Measurements from ENCODE around the gene STYXL1.
"Not testable (repeated sequence)": the region's sequence is repeated elsewhere in the genome, so short reads cannot be mapped to it uniquely, and the experiment has no call there.

STYXL1 gene

GRCh38 chr7:76063114-76063513, 15.3 kb upstream of the STYXL1 start:
- DNase-seq (ENCODE audit: low spot score): no peak
- TF ChIP-seq, protein P1, sequence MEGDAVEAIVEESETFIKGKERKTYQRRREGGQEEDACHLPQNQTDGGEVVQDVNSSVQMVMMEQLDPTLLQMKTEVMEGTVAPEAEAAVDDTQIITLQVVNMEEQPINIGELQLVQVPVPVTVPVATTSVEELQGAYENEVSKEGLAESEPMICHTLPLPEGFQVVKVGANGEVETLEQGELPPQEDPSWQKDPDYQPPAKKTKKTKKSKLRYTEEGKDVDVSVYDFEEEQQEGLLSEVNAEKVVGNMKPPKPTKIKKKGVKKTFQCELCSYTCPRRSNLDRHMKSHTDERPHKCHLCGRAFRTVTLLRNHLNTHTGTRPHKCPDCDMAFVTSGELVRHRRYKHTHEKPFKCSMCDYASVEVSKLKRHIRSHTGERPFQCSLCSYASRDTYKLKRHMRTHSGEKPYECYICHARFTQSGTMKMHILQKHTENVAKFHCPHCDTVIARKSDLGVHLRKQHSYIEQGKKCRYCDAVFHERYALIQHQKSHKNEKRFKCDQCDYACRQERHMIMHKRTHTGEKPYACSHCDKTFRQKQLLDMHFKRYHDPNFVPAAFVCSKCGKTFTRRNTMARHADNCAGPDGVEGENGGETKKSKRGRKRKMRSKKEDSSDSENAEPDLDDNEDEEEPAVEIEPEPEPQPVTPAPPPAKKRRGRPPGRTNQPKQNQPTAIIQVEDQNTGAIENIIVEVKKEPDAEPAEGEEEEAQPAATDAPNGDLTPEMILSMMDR (IDR thresholded peaks at IDR 0.05; ENCODE audit: extremely low read depth, missing control alignments): no peak

DNA sequence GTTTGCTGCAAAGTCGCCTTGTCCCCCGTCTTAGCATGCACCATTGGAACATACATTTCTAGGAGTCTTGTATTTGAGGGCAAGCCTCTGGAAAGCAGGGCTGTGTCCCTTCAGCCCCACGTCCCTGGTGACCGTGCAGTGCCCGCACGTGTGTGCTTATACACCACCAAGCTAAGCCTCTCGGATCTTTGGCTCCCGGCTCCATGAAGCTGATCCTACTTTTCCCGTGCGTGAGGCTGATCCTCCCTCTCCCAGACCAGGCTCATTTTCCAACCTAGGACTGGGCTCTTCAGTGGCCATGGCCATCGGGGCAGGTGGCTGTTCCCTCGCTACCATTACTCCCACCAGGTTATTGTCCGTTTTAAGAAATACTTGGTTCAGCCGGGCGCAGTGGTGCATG, 14.5 kb upstream of the STYXL1 start:
- TF ChIP-seq, protein P1 (IDR thresholded peaks at IDR 0.05; ENCODE audit: extremely low read depth, missing control alignments): no peak

DNA sequence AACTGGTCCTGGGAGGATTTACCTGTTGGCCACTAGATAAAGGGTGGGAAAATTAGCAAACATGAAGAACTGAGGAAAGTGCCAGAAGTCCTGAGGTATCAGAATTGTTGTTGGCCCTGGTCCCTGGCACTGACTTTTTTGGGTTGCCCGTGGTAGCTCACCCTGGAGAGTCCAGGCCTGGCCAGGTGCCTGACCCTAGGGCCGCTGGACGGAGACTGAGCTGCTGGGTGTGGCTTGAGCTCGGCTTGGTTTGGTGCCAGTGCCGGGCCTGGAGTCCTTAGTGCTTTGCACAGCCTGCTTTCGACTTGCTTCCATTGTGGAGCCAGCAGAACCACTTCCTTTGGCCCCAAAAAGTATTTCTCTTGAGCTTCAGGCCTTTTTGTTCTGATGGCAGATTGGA, 13.0 kb upstream of the STYXL1 start:
- TF ChIP-seq, protein P1 (IDR thresholded peaks at IDR 0.05; ENCODE audit: extremely low read depth, missing control alignments): no peak
- DNase-seq (ENCODE audit: low spot score): no peak

More for the DNA sequence above, 14.5 kb upstream of the STYXL1 start:
- no peak for DNase-seq (ENCODE audit: low spot score)

GRCh38 chr7:76058745-76059144, 10.9 kb upstream of the STYXL1 start:
- not testable (repeated sequence) for DNase-seq (ENCODE audit: low spot score)

DNA sequence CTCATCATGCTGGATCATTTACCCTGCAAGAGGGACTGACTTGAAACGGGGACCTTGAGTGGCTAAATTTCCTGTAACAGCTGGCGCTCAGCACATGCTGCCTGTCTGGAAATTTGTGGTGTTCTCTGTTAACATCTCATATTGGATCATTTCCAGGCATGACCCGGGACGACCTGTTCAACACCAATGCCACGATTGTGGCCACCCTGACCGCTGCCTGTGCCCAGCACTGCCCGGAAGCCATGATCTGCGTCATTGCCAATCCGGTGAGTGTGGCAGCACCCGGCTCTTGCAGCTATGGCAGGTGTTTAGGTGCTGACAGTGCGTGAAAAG, 10.0 kb upstream of the STYXL1 start:
- TF ChIP-seq, protein P1 (IDR thresholded peaks at IDR 0.05; ENCODE audit: extremely low read depth, missing control alignments): no peak
- no peak for DNase-seq (ENCODE audit: low spot score)

DNA sequence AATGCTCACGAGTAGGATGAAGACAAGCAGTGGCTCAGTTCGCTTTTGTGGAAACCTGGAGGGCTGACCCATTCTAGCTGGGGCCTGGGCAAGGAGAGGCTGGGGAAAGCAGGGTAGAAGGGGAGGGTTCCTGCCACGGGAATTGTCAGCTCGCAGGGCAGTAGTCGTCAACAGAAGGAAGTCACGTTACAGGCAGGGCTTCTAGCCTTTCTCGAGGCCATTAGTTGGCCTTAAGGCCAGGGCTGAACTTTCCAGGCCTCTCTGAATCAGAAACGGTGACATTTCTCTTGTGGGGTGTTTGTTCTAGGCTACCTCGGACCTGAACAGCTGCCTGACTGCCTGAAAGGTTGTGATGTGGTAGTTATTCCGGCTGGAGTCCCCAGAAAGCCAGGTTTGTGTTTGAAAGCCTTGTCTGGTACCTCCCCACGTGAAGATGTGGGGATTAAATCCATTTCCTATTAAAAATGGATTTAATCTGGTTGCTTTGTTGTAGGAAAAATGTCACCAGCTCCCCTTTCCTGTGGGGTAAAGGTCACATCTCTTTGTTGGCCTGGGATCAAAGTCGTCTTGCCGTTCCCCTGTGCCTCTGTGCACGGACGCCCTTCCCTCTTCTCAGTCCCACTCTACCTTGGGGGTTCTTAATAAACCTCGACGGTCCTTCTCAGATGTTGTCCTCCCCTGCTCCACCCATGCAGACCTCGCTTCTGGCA, 9.5 kb upstream of the STYXL1 start:
- no peak for DNase-seq (ENCODE audit: low spot score)
- TF ChIP-seq, protein P1 (IDR thresholded peaks at IDR 0.05; ENCODE audit: extremely low read depth, missing control alignments): no peak

- TF ChIP-seq, protein P1 (IDR thresholded peaks at IDR 0.05; ENCODE audit: extremely low read depth, missing control alignments): no peak
- no peak for DNase-seq (ENCODE audit: low spot score)
Observed at GRCh38 chr7:76056241-76056640, 8.4 kb upstream of the STYXL1 start.
